Neutrophil (primary cell): ENCODE data around the gene ELF1.

Source experiments
- H3K27ac ChIP-seq: fragments of 200-600 bp; sonication (generic); 2 replicates; pipeline ENCODE4 v1.5.1; 2016; ENCODE audit warnings: mild to moderate bottlenecking, moderate library complexity
- H3K27me3 ChIP-seq: fragments of 200-600 bp; sonication (generic); 2 replicates; pipeline ENCODE4 v1.6.0; 2016; ENCODE audit warnings: mild to moderate bottlenecking
- H3K36me3 ChIP-seq: fragments of 200-600 bp; sonication (generic); 2 replicates; pipeline ENCODE4 v1.5.1; 2017
- H3K4me1 ChIP-seq, 2 experiments: fragments of 200-600 bp in 1 of 2; sonication (generic) in 1 of 2; 1 replicate in 1 of 2; 2 replicates in 1 of 2; pipeline versions ENCODE4 v1.5.1 to v1.6.1; 2013 to 2016; ENCODE audit warnings: low read depth in 1 of 2, low read length in 1 of 2, mild to moderate bottlenecking in 1 of 2, moderate library complexity in 1 of 2; ENCODE audit not compliant: control insufficient read depth in 1 of 2, insufficient read depth in 1 of 2
- H3K4me3 ChIP-seq, 2 experiments: fragments of 200-600 bp in 1 of 2; sonication (generic) in 1 of 2; 1 replicate in 1 of 2; 2 replicates in 1 of 2; pipeline ENCODE4 v1.5.1; 2013 to 2016; ENCODE audit warnings: low read depth in 1 of 2, low read length in 1 of 2, mild to moderate bottlenecking in 1 of 2, moderate library complexity in 1 of 2
- H3K9me3 ChIP-seq: fragments of 200-600 bp; sonication (generic); 2 replicates; pipeline ENCODE4 v1.5.1; 2016
- TF ChIP-seq, protein P1 (sequence below): fragments of 200-600 bp; sonication (generic); IDR thresholded peaks from 2 replicates; pipeline ENCODE4 v1.5.1; 2016; ENCODE audit warnings: antibody characterized with exemption

The ELF1 gene

DNA sequence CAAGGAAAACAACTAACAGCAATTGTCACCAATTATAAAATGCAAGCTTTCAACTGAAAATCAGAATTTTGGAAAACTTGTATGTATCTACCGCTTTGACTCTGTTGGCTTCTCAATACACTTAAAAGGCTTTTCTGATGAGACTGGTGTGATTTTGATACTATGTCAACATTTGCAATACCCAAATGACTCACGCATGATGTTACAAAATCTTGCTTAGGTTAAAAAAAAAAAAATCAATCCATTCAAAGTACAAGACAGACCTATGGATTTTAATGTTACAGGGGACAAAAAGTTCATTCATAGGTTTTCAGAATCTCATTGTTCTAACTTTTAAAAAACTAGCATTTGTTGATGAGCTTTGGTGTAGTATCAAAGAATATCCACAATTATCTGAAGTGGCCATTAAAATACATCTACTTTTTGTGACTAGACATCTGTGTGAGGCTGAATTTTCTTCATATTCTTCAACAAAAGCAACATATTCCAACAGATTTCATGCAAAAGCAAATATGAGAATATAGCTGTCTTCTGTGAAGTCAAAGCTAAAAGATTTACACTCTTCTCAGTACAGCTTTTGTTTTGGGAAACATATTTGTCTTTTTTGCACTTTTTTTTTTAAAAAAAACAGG is 10.7 kb downstream of the ELF1 start:
- Histone ChIP-seq H3K4me1 (peaks cover 82 to 96% of the 10 kb centered on the region in 2 experiments), H3K4me3 (no peak overlapping the region), H3K9me3 (no peaks in the 10 kb centered on the region), H3K27ac (peak overlapping the region; percentile 86), H3K36me3 (peaks cover 4% of the 10 kb centered on the region), H3K27me3 (no peaks in the 10 kb centered on the region)
- TF ChIP-seq, protein P1, sequence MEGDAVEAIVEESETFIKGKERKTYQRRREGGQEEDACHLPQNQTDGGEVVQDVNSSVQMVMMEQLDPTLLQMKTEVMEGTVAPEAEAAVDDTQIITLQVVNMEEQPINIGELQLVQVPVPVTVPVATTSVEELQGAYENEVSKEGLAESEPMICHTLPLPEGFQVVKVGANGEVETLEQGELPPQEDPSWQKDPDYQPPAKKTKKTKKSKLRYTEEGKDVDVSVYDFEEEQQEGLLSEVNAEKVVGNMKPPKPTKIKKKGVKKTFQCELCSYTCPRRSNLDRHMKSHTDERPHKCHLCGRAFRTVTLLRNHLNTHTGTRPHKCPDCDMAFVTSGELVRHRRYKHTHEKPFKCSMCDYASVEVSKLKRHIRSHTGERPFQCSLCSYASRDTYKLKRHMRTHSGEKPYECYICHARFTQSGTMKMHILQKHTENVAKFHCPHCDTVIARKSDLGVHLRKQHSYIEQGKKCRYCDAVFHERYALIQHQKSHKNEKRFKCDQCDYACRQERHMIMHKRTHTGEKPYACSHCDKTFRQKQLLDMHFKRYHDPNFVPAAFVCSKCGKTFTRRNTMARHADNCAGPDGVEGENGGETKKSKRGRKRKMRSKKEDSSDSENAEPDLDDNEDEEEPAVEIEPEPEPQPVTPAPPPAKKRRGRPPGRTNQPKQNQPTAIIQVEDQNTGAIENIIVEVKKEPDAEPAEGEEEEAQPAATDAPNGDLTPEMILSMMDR, result no peak

DNA sequence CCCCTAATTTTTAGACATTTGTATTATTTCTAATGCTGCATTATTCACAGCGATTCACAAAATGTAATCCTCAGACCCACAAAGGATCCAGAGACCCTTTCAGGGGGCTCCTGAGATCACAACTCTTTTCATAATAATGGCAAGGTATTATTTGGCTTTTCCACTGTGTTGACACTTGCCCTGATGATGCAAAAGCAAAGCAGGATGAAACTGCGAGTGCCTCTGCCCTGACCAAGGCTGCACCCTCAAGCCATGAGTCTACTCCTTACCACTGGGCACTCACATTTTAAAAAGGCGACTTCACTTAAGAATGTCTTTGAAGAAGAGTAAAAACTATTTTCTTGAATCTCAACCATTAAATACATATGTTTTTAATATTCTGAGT is 11.4 kb downstream of the ELF1 start:
- peak overlapping the region; percentile 86 for H3K27ac ChIP-seq
- H3K4me1 ChIP-seq, result peaks cover 81 to 96% of the 10 kb centered on the region in 2 experiments
- no peaks in the 10 kb centered on the region for H3K27me3 ChIP-seq
- peaks cover 4% of the 10 kb centered on the region for H3K36me3 ChIP-seq
- H3K9me3 ChIP-seq, result no peaks in the 10 kb centered on the region
- TF ChIP-seq, protein P1, result no peak
- peak overlapping the region; percentile 0 to 26 for H3K4me3 ChIP-seq

DNA sequence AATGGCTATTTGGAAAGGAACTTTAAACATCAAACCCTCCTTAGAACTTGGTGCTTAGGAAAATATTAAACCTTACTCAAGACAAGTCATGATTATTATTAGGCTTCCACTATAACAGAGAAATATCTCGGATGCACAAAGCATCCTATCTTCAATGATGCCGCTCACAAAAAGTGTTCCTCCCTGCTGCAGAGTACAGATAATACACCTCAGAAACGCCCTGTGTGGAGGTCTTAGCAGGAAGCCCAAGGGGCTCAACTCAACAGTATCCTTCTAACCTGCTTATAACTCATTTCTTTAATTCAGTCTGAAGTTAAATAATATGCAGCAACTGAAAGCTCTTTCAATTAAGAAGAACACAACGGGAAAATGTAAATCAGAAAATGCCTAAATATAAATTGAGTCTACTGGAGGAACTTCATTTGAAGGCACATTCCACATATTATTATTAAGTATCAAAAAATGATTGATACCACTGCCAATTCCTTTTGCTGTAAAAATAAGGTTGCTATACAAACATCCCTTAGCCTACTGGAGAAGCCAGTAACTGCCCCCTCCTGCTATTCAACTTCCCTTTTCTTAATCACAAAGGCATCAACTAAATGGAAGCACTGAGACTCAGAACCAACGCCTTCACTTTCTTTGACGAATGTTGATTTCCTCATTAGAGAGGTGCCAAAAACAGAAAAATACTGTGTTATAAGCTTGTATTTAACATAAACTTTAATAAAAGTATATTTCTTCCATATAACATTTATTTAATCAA is 12.0 kb downstream of the ELF1 start:
- Histone ChIP-seq H3K4me1 (peaks cover 75 to 96% of the 10 kb centered on the region in 2 experiments), H3K36me3 (peaks cover 4% of the 10 kb centered on the region), H3K27ac (peak overlapping the region; percentile 86), H3K9me3 (no peaks in the 10 kb centered on the region), H3K4me3 (peak overlapping the region; percentile 0 to 26), H3K27me3 (no peaks in the 10 kb centered on the region)
- TF ChIP-seq, protein P1, result peak; percentile 52

DNA sequence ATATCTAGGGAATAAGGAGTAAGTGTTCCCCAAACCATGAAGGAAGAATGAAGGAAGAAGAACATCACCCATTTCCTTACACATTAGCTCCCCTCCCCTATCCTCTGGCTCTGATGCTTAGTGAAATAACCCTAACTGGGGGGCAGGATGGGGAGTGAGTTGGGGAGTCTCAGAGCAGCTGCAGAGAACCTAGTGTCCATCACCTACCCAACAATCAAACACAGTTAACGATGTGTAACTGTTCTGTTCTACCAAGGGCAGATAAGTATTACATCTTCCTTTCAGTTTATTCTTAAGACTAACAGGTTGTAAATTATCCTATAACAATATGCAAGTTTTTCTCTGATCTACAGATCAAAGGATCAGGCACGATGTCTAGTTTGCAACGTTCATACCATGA is 12.8 kb downstream of the ELF1 start:
- H3K27ac ChIP-seq, result peak overlapping the region; percentile 86
- H3K9me3 ChIP-seq, result no peaks in the 10 kb centered on the region

DNA sequence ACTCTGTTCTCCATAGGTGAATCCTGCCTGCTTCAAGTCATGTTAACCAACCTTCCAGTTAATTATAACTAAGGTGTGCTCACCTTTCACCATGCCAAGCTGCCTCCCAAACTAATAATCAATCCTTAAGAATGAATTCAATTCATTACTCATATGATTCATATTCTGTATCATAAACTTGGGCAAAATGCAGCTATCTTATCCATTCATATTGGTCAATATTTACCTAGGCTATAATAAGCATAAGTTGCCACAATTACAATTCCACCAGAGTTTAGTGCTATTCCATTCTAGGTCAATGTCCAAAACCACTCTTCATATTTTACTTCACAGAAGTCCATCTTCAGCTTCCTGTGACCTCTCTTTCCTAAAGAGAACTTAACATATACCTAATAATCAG is 13.4 kb downstream of the ELF1 start:
- Histone ChIP-seq H3K27ac (peak overlapping the region; percentile 86), H3K4me3 (peak overlapping the region in 1 of 2 experiments; percentile 40), H3K27me3 (no peaks in the 10 kb centered on the region), H3K4me1 (peaks cover 60 to 89% of the 10 kb centered on the region in 2 experiments), H3K36me3 (no peaks in the 10 kb centered on the region), H3K9me3 (no peaks in the 10 kb centered on the region)
- TF ChIP-seq, protein P1, result no peak

More for the DNA sequence above, 12.8 kb downstream of the ELF1 start:
- Histone ChIP-seq H3K27me3 (no peaks in the 10 kb centered on the region), H3K4me1 (peaks cover 66 to 90% of the 10 kb centered on the region in 2 experiments), H3K4me3 (no peak overlapping the region), H3K36me3 (no peaks in the 10 kb centered on the region)
- TF ChIP-seq, protein P1, result no peak
